Fibroblast of the aortic adventitia (primary cell): ENCODE measurements around the gene AKAP13. TPM values are rescaled to one million over a fixed set of nuclear protein-coding genes. Genes with fewer than 3 reads are reported as not detected.
A peak's percentile ranks its signal among the peaks of the same experiment; 100 is the strongest.

Experiments
- DNase-seq: peaks from one replicate; pipeline ENCODE4 v3.0.0-alpha.2; 2010; ENCODE audit warnings: low read depth
- H3K4me3 ChIP-seq: 2 replicates; pipeline ENCODE4 v1.5.1; 2011; ENCODE audit warnings: low read depth, mild to moderate bottlenecking, control low read depth, low read length, moderate library complexity
- CTCF ChIP-seq: IDR thresholded peaks from 2 replicates; pipeline ENCODE4 v1.5.1; 2011; ENCODE audit warnings: mild to moderate bottlenecking, low read length, control low read depth, inconsistent platforms; ENCODE audit not compliant: insufficient read depth
- total RNA-seq: library from RNA; depleted of rRNA; stranded (reverse); fragments of >200 nt; gene quantifications from 2 replicates; pipeline ENCODE4 v1.2.3, GENCODE V29; 2012; ENCODE audit warnings: low replicate concordance

AKAP13 gene
- total RNA-seq, 1 donor = 89.9 TPM

DNA sequence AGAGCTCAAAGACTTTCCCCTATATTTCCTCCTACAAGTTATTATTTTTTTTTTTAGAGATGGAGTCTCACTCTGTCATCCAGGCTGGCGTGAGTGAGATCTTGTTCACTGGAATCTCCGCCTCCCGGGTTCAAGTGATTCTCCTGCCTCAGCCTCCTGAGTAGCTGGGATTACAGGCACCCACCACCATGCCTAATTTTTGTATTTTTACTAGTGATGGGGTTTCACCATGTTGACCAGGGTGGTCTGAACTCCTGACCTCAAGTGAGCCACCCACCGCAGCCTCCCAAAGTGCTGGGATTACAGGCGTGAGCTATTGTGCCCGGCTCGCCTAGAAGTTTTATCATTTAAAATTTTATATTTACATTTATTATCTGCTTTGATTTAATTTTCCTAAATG lies 5.9 kb downstream of the AKAP13 start:
- no peak for DNase-seq
- H3K4me3 ChIP-seq = no peak overlapping the region
- TF ChIP-seq CTCF = no peak

DNA sequence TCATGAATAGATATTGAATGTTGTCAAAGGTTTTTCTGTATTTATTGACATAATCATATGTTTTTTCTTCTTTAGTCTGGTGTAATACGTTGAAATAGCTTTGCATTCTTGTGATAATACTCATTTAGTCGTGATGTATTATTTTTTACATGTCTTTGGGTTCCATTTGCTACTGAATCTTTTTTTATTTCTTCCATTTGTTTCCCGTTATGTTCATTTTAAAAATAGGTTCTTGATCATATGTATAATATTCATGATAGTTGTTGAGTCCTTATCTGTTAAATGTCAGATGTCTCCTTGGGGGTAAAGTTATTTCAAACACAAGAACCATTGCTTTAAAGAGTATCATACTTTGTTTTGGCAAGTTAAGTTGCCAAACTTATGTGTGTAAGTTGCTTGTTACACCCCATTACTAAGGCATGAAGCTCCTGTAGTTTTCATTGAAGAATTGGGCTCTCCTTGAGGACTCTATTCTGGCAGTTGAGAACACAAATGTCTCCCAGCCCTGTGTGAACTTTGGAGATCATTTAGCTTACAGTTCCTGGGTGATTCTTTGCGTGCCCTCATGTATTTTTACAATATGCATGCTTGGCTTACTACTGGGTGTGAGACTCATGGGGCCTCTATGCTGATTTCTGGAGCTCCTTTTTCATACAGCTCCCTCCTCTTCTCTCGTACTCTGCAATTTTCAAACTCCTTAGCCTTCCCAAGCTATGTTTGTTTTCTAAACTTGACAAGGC lies 8.3 kb downstream of the AKAP13 start:
- H3K4me3 ChIP-seq = no peak overlapping the region
- TF ChIP-seq CTCF = no peak
- DNase-seq = peak; percentile 67

GRCh38 chr15:85389306-85389650 lies 8.9 kb downstream of the AKAP13 start:
- H3K4me3 ChIP-seq = no peak overlapping the region
- TF ChIP-seq CTCF = no peak
- DNase-seq = no peak

GRCh38 chr15:85389772-85390171 lies 9.4 kb downstream of the AKAP13 start:
- TF ChIP-seq CTCF = no peak
- no peak for DNase-seq
- H3K4me3 ChIP-seq = no peak overlapping the region

GRCh38 chr15:85393210-85393609 lies 12.8 kb downstream of the AKAP13 start:
- no peak overlapping the region for H3K4me3 ChIP-seq
- DNase-seq = no peak
- TF ChIP-seq CTCF = no peak

GRCh38 chr15:85394554-85395333 lies 14.3 kb downstream of the AKAP13 start:
- no peak for TF ChIP-seq CTCF
- no peak overlapping the region for H3K4me3 ChIP-seq
- no peak for DNase-seq
